GM10266 (cell line): Measurements from ENCODE around the gene IL6ST.

Source experiments
- DNase-seq: peaks from one replicate; pipeline ENCODE4 v3.0.0; 2012; ENCODE audit errors: extremely low spot score
- CTCF ChIP-seq: IDR thresholded peaks from 2 replicates; pipeline ENCODE4 v1.5.1; 2012; ENCODE audit warnings: mild to moderate bottlenecking, low read depth; ENCODE audit not compliant: control insufficient read depth, insufficient read depth; ENCODE audit errors: missing control alignments

The IL6ST gene

GRCh38 chr5:55907927-55908326 lies 86.8 kb downstream of the IL6ST start:
- no peak for DNase-seq
- TF ChIP-seq CTCF, result no peak

- TF ChIP-seq CTCF, result no peak
- no peak for DNase-seq
These were observed 89.5 kb downstream of the IL6ST start for GRCh38 chr5:55905251-55905650.

GRCh38 chr5:55904152-55904551 lies 90.6 kb downstream of the IL6ST start:
- TF ChIP-seq CTCF, result no peak
- DNase-seq, result no peak

GRCh38 chr5:55903121-55903701 lies 91.6 kb downstream of the IL6ST start:
- peak; percentile 73 for DNase-seq
- TF ChIP-seq CTCF, result no peak

- no peak for DNase-seq
- no peak for TF ChIP-seq CTCF
These were observed 92.1 kb downstream of the IL6ST start for GRCh38 chr5:55902696-55903095.

- TF ChIP-seq CTCF, result no peak
- DNase-seq, result no peak
These were observed 94.0 kb downstream of the IL6ST start for GRCh38 chr5:55900776-55901175.

- TF ChIP-seq CTCF, result no peak
- peak; percentile 23 for DNase-seq
These were observed 94.7 kb downstream of the IL6ST start for GRCh38 chr5:55900068-55900467.
